Measurements from ENCODE around the gene PCDH15.
"Not testable (repeated sequence)": the region's sequence is repeated elsewhere in the genome, so short reads cannot be mapped to it uniquely, and the experiment has no call there.

PCDH15 gene

DNA sequence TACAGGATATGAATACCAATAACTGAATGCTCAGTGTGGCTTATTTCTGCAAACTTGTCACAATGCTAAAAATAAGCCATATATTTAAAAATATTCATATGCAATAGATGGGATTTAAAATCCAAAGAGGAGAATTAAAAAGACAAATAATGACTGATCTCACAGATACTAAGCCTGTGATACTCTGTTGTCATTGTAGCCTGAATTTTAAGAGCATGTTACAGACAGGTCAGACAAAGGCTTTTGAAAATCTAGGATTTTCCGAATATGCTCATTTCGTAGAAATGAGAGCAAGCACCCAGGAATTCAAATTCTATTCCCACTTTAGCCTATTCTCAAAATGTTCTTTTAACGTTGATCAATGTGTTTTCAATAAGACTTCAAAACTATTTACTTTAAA lies 269.7 kb downstream of the PCDH15 start:
- no peak for FAIRE-seq

GRCh38 chr10:54530299-54530698 lies 270.7 kb downstream of the PCDH15 start:
- FAIRE-seq: no peak

GRCh38 chr10:54525816-54526215 lies 275.2 kb downstream of the PCDH15 start:
- FAIRE-seq: no peak

DNA sequence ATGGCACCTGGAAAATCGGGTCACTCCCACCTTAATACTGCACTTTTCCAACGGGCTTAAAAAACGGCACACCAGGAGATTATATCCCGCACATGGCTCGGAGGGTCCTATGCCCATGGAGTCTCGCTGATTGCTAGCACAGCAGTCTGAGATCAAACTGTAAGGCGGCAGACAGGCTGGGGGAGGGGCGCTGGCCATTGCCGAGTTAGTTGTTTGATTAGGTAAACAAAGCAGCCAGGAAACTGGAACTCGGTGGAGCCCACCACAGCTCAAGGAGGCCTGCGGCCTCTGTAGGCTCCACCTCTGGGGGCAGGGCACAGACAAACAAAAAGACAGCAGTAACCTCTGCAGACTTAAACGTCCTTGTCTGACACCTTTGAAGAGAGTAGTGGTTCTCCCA lies 285.8 kb downstream of the PCDH15 start:
- FAIRE-seq: not testable (repeated sequence)

- no peak for FAIRE-seq
These were observed 297.2 kb downstream of the PCDH15 start for GRCh38 chr10:54503863-54504262.

DNA sequence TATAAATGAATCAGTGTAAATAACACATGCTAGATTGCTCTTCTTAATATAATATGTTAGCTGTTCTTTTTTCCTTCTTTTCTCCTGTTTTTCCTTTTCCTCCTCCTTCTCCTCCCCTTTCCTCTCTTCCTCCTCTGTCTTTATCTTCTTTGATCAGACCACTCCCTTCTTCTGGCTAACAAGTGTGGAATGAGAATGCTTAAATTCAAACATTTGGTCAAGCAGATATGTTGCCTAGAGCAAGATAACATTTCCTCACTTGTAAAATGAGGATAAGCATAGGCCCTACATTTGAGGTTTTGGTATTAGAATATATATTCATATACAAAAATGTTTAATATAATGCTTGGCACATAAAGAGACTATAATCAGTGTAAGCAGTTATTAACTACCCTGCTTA lies 299.1 kb downstream of the PCDH15 start:
- FAIRE-seq: no peak

GRCh38 chr10:54496852-54497251 lies 304.2 kb downstream of the PCDH15 start:
- FAIRE-seq: no peak

- peak; percentile 59 for FAIRE-seq
These were observed 313.3 kb downstream of the PCDH15 start for GRCh38 chr10:54487743-54488142.

GRCh38 chr10:54485971-54486370 lies 315.1 kb downstream of the PCDH15 start:
- FAIRE-seq: no peak

DNA sequence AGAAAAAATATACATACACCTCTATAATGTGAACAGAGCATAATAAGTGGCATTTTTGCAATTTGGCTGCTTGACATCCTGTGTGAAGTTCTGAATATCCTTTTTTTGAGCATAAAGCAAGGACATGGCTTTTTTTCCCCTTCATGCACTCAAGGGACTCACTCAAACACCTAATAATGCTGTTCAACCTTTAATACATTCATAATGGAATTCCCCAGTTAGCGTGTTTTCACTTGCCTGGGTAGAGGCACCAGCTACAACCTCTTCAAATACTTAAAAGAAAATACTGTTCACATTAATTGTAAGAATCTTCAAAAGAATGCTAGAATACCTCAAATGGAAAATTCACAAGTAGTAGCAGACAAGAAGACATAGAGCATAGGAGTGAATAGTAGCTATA lies 316.8 kb downstream of the PCDH15 start:
- FAIRE-seq: no peak

DNA sequence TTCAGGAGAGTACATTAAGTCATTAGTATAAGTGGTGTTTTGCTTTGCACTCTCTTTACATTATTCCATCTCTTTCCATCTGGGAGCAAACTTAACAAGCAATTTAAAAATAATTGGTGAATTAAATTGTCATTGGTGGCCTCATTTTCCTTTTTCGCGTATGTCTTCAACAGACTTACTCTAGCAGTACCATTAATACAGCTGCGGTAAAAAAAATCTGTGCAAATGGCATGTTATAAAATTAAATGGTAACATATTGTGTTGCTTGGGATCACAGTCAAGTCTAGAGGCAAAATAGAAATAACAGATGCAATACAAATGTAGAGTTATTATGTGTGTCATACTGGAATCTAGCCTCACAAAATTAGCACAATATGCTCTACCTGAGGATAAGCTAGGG lies 322.4 kb downstream of the PCDH15 start:
- no peak for FAIRE-seq

GRCh38 chr10:54477738-54478137 lies 323.3 kb downstream of the PCDH15 start:
- FAIRE-seq: no peak

- no peak for FAIRE-seq
These were observed 330.8 kb downstream of the PCDH15 start for GRCh38 chr10:54470324-54470631.

- no peak for FAIRE-seq
These were observed 331.3 kb downstream of the PCDH15 start for GRCh38 chr10:54469587-54470323.

- FAIRE-seq: peak; percentile 96
These were observed 346.8 kb downstream of the PCDH15 start for GRCh38 chr10:54454271-54454670.

DNA sequence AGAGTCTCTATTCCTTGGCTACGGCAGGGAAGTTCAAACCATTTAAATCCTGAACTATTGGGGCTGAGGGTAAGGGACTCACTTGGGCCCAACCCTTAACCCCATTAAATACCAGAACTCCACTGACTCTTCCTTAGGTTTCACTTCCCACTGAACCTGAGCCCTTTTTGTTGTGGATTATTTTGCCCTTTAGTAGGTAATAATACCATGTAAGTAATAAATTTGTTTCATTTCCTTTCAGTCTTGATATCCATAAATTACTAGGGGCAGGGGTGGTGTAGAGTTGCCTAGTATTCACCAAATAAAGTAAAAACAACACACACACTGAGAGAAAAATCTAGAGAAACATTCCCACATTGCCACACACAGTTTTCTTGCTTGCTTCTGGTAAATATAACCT lies 352.0 kb downstream of the PCDH15 start:
- no peak for FAIRE-seq

- FAIRE-seq: no peak
These were observed 356.9 kb downstream of the PCDH15 start for GRCh38 chr10:54444170-54444569.

- no peak for FAIRE-seq
These were observed 359.8 kb downstream of the PCDH15 start for GRCh38 chr10:54441275-54441674.

DNA sequence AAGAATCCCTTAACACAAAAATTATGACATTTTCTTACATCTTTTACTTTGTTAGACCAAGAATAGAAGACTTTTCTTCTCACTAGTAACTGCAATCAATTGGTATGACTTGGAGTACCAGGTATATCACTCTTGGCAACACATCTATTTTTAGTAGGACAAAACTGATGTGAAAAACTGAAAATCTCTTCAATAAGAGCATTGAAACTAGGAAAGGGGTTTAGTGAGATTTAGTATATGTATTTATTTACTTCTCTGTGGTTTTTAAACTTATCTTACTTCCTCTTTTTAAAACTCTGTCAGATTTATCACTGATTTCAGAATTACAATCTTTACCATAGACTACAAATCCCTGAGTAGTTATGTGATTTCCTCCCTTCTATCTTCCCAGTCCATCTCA lies 366.2 kb downstream of the PCDH15 start:
- no peak for FAIRE-seq

DNA sequence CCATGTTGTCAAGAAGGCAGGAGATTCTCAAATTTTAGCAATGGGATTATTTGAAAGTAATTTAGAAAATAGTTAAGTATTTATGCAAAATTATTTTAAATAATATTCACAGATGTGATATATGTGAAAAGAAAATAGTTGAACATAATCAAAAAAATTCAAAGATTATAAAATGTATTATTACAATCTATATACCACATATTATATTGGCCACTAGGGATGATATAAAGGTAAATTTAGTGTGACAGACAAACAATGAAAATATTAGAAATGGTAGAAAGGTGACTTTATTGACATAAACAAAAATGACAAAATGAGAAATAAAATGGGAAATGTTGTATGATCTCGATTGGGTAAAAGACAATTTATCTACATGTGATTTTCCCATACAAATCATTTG lies 385.5 kb downstream of the PCDH15 start:
- FAIRE-seq: peak; percentile 85

GRCh38 chr10:54402576-54402975 lies 398.5 kb downstream of the PCDH15 start:
- FAIRE-seq: peak; percentile 95

DNA sequence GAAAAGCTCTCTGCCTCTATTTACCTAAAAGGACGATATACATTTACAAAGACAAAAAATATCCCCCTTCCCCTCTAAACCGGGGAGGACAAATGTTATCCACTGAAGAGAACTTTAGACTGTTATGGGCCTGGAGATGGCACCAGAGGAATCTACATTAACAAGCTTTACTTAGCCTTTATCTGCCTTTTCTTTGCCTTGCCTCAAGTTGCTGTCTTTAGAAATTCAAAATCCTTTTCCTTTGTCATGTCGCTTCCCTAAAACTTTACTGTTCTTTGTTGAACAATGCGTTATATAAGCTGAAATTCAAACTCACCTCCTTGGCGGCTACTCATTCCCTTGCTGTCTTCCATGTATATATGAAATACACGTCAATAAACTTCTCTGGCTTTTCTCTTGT lies 405.0 kb downstream of the PCDH15 start:
- no peak for FAIRE-seq

DNA sequence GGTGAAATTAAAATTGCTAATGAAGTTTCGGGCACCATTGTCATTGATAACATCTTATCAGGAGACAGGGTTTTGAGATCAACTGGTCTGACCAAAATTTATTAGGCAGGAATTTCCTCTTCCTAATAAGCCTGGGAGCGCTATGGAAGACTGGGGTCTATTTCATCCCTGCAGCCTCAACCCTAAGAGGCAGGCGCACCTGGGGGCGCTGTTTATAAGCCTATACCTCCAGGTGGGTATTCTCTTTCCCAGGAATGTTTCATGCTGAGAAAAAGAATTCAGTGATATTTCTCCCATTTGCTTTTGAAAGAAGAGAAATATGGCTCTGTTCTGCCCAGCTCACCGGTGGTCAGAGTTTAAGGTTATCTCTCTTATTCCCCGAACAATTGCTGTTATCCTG lies 406.4 kb downstream of the PCDH15 start:
- not testable (repeated sequence) for FAIRE-seq

- FAIRE-seq: no peak
These were observed 428.9 kb downstream of the PCDH15 start for GRCh38 chr10:54372179-54372578.

GRCh38 chr10:54368984-54369383 lies 432.0 kb downstream of the PCDH15 start:
- no peak for FAIRE-seq

- FAIRE-seq: no peak
These were observed 437.6 kb downstream of the PCDH15 start for GRCh38 chr10:54363390-54363789.

Measured in A204.1 (cell line).